Measurements from ENCODE around the gene ITGA6.

DNA sequence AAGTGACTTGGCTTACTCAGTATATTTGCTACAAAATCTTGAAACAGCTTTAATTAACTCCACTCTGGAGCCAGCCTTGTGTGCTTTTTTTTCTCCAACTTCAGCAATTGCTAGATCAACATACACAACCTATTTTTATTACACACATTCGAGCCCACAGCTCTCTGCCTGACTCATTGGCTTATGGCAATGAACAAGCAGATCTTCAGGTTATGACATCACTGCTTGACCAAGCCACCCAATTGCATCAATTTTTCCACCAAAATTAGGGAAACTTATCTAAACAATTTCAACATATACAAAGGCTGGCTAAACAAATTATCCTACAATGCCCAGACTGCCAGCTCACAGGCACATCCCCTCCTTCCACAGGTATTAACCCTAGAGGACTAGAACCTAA lies 88.9 kb downstream of the ITGA6 start:
- TF ChIP-seq CTCF (IDR thresholded peaks at IDR 0.05; ENCODE audit: poor library complexity): no peak
- no peak for TF ChIP-seq EZH2phosphoT487 (IDR thresholded peaks at IDR 0.05; ENCODE audit: low read depth, severe bottlenecking, unreplicated experiment)
